HepG2 (cell line): Measurements from ENCODE around the gene INF2. TPM values are rescaled to one million over a fixed set of nuclear protein-coding genes. Genes with fewer than 3 reads are reported as not detected.

Experiments
- ATAC-seq: fragments of 200-7000 bp; cut with Tn5 transposase; 3 replicates; pipeline ENCODE4 v1.9.1; 2020; ENCODE audit warnings: mild to moderate bottlenecking, moderate library complexity
- BruUV-seq: library from RNA; stranded (reverse); fragments of 400-500 nt; replicated peaks from 2 replicates; lab custom pipeline; 2021; lab: Mats Ljungman, UMichigan
- CTCF ChIA-PET: fragments of 300-600 bp; formaldehyde crosslinking; extraction: SDS; loops from one replicate; lab custom pipeline; 2021; ENCODE audit warnings: low total read pairs, inconsistent platforms, low intra/inter-chr PET ratio; lab: Yijun Ruan, JAX
- POLR2A ChIA-PET: fragments of 350-600 bp; sonication (Branson Sonifier 250); formaldehyde crosslinking; loops from one replicate; lab custom pipeline; 2020; ENCODE audit warnings: antibody characterized with exemption, inconsistent platforms; lab: Yijun Ruan, JAX
- DNase-seq: peaks from one replicate; pipeline ENCODE4 v3.0.0-alpha.2; 2015; ENCODE audit warnings: low spot score
- FAIRE-seq: peaks from 3 replicates; lab custom pipeline; 2011; peaks lifted over from hg19 to GRCh38; lab: Jason Lieb, UNC
- H2AFZ ChIP-seq: one replicate; pipeline ENCODE4 v1.6.1; 2011; ENCODE audit warnings: low read length, inconsistent platforms
- H3K27ac ChIP-seq: fragments of 300-600 bp; 3 replicates; pipeline ENCODE4 v1.8.0; 2011; ENCODE audit warnings: mixed run types, mild to moderate bottlenecking, mixed read lengths, low read length, inconsistent platforms; ENCODE audit not compliant: insufficient read depth; ENCODE audit errors: extremely low read length
- H3K27me3 ChIP-seq, 2 experiments: fragments of 200-600 bp in 1 of 2; 2 replicates in 1 of 2; 3 replicates in 1 of 2; pipeline versions ENCODE4 v1.6.0 to v1.8.0; 2011; ENCODE audit warnings: low read length in 2 of 2, mild to moderate bottlenecking in 2 of 2, moderate library complexity in 2 of 2, inconsistent platforms in 1 of 2; ENCODE audit not compliant: insufficient read depth in 2 of 2, control insufficient read depth in 1 of 2
- H3K36me3 ChIP-seq, 2 experiments: fragments of 200-600 bp in 1 of 2; replicated peaks in 1 of 2; 2 replicates in 1 of 2; 3 replicates in 1 of 2; pipeline versions ENCODE4 v1.5.1 to v1.8.0; 2011; ENCODE audit warnings: low read length in 2 of 2, inconsistent platforms in 1 of 2; ENCODE audit not compliant: insufficient read depth in 2 of 2, control insufficient read depth in 1 of 2
- H3K4me1 ChIP-seq: 2 replicates; pipeline ENCODE4 v1.5.1; 2012; ENCODE audit warnings: low read length, inconsistent platforms; ENCODE audit not compliant: insufficient read depth
- H3K4me2 ChIP-seq: 2 replicates; pipeline ENCODE4 v1.6.0; 2011; ENCODE audit warnings: low read depth, low read length, inconsistent platforms
- H3K4me3 ChIP-seq, 3 experiments: fragments of 200-600 bp in 1 of 3; sonication (generic), shearing (Covaris generic) in 1 of 3; replicated peaks in 1 of 3; 2 replicates each; pipeline ENCODE4 v1.5.1; 2011 to 2016; ENCODE audit warnings: low read length in 3 of 3, inconsistent platforms in 2 of 3, low read depth in 2 of 3, mild to moderate bottlenecking in 2 of 3, control low read depth in 1 of 3, mixed read lengths in 1 of 3; ENCODE audit not compliant: insufficient read depth in 1 of 3
- H3K79me2 ChIP-seq: one replicate; pipeline ENCODE4 v1.6.1; 2011; ENCODE audit warnings: low read length, inconsistent platforms; ENCODE audit not compliant: insufficient read depth
- H3K9ac ChIP-seq: 2 replicates; pipeline ENCODE4 v1.6.0; 2011; ENCODE audit warnings: mild to moderate bottlenecking, low read depth, low read length, inconsistent platforms; ENCODE audit not compliant: insufficient read depth
- H3K9me3 ChIP-seq: 2 replicates; pipeline ENCODE4 v1.5.1; 2012; ENCODE audit warnings: mild to moderate bottlenecking, low read length
- H4K20me1 ChIP-seq: 2 replicates; pipeline ENCODE4 v1.6.0; 2011; ENCODE audit warnings: inconsistent platforms, mild to moderate bottlenecking, low read length, moderate library complexity; ENCODE audit not compliant: insufficient read depth
- CBX5 ChIP-seq: sonication (generic); formaldehyde crosslinking; IDR thresholded peaks from 2 replicates; pipeline ENCODE4 v1.4.0; 2020; ENCODE audit warnings: missing genetic modification reagents, borderline replicate concordance
- CHD4 ChIP-seq: fragments of 200-600 bp; sonication (generic); IDR thresholded peaks from 2 replicates; pipeline ENCODE4 v1.7.0; 2017; ENCODE audit warnings: mild to moderate bottlenecking, low read length, borderline replicate concordance
- GFI1 ChIP-seq: sonication (generic); formaldehyde crosslinking; IDR thresholded peaks from 2 replicates; pipeline ENCODE4 v1.5.0; 2020; ENCODE audit warnings: missing genetic modification reagents, mild to moderate bottlenecking, borderline replicate concordance
- SNAPC2 ChIP-seq: sonication (generic); formaldehyde crosslinking; IDR thresholded peaks from 2 replicates; pipeline ENCODE4 v1.8.1; 2022; ENCODE audit warnings: mild to moderate bottlenecking, missing genetic modification reagents
- THAP7 ChIP-seq: sonication (generic); formaldehyde crosslinking; IDR thresholded peaks from 2 replicates; pipeline ENCODE4 v1.8.1; 2023; ENCODE audit warnings: mild to moderate bottlenecking, missing genetic modification reagents
- WGBS: methylation state at CpG from one replicate; pipeline ENCODE4 v1.1.6; 2017; ENCODE audit warnings: low lambda C conversion rate; 5-methylcytosine and 5-hydroxymethylcytosine counted together
- in situ Hi-C: cut with HindIII; loops from 2 replicates; pipeline ENCODE4 v1.10.0; 2017; ENCODE audit warnings: low pct_unique_long_range_greater_than_20kb; ENCODE audit not compliant: extremely low pct_ligation_motif_present
- intact Hi-C: fragments of 100-400 bp; cut with micrococcal nuclease; formaldehyde crosslinking; loops from one replicate; pipeline ENCODE4 v1.10.0; 2022; ENCODE audit not compliant: unreplicated experiment
- polyA plus RNA-seq, 8 experiments: library from polyadenylated mRNA; depleted of rRNA in 3 of 8; stranded (reverse) in 7 of 8; unstranded in 1 of 8; fragments of >200 nt; fragmentation: Illumina TruSeq in 4 of 8; extraction: Trizol in 4 of 8; gene quantifications; 2 replicates each; pipeline versions ENCODE4 v1.2.1 to v1.2.3, GENCODE V29; 2011 to 2016; ENCODE audit warnings: low read depth in 4 of 8, missing spikeins in 1 of 8, mixed read lengths in 1 of 8; ENCODE audit not compliant: insufficient read depth in 1 of 8
- total RNA-seq, 5 experiments: library from RNA; depleted of rRNA; stranded (reverse); fragments of >200 nt; fragmentation: Illumina TruSeq; extraction: Trizol; gene quantifications; 2 replicates each; pipeline ENCODE4 v1.2.3, GENCODE V29; 2016; ENCODE audit warnings: low read depth in 1 of 5
- TF ChIP-seq, protein P1 (sequence below): sonication (generic); formaldehyde crosslinking; IDR thresholded peaks from 2 replicates; pipeline ENCODE4 v1.4.0; 2020; ENCODE audit warnings: missing genetic modification reagents

INF2 gene
- total and polyA plus RNA-seq, 2 of the 13 experiments (the other 11 are each of a cell fraction or from before 2014, with no cell fraction given) = 16.4 to 26.4 TPM

DNA sequence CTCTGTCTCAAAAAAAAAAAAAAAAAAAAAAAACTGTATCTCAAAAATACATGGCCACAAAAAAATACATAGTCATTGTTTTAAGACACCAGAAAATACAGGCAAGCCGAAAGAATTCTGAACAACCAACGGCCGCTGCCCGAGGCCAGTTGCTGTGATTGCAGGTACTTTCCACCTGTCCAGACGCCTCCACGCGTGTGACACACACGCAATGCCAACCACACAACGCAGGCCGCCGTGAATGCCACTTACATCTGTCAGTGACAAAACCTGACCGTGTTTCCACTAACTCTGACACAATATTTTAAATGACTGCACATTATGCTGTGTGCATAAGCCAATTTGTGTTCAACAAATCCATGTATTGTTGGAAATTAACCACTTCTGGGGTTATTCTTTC, 22.4 kb upstream of the INF2 start:
- intact Hi-C loops = loop anchor here (1.0 kb wide), 1 partner anchor 9 kb away; no protein-coding TSS in a partner anchor
- H3K79me2 ChIP-seq = no peaks in the 10 kb centered on the region
- no peaks in the 10 kb centered on the region for H3K9me3 ChIP-seq
- H3K4me2 ChIP-seq = no peak overlapping the region
- peaks cover 42% of the 10 kb centered on the region for H3K4me1 ChIP-seq
- H3K27me3 ChIP-seq = peaks cover 0 to 1% of the 10 kb centered on the region in 2 experiments; a peak in 1 of 5 replicates
- BruUV-seq = TSS peak; percentile 76
- no peaks in the 10 kb centered on the region for H3K36me3 ChIP-seq
- H2AFZ ChIP-seq = no peak overlapping the region
- ATAC-seq = no peak
- no peak for DNase-seq
- no peak for FAIRE-seq
- H3K4me3 ChIP-seq = no peak overlapping the region
- no peaks in the 10 kb centered on the region for H4K20me1 ChIP-seq
- POLR2A ChIA-PET = interaction anchor here (1.3 to 3.7 kb wide), 2 partner anchors 11 to 21 kb away, joined by 3 to 179 read pairs; no protein-coding TSS in a partner anchor
- no peak overlapping the region for H3K9ac ChIP-seq
- TF ChIP-seq GFI1 (no peak), CBX5 (CRISPR knock-in tag) (no peak), CHD4 (0 out of 2 replicates have a peak, but pooled peaks have one; percentile 49), THAP7 (CRISPR knock-in tag) (no peak), SNAPC2 (CRISPR knock-in tag) (no peak)
- TF ChIP-seq, protein P1, sequence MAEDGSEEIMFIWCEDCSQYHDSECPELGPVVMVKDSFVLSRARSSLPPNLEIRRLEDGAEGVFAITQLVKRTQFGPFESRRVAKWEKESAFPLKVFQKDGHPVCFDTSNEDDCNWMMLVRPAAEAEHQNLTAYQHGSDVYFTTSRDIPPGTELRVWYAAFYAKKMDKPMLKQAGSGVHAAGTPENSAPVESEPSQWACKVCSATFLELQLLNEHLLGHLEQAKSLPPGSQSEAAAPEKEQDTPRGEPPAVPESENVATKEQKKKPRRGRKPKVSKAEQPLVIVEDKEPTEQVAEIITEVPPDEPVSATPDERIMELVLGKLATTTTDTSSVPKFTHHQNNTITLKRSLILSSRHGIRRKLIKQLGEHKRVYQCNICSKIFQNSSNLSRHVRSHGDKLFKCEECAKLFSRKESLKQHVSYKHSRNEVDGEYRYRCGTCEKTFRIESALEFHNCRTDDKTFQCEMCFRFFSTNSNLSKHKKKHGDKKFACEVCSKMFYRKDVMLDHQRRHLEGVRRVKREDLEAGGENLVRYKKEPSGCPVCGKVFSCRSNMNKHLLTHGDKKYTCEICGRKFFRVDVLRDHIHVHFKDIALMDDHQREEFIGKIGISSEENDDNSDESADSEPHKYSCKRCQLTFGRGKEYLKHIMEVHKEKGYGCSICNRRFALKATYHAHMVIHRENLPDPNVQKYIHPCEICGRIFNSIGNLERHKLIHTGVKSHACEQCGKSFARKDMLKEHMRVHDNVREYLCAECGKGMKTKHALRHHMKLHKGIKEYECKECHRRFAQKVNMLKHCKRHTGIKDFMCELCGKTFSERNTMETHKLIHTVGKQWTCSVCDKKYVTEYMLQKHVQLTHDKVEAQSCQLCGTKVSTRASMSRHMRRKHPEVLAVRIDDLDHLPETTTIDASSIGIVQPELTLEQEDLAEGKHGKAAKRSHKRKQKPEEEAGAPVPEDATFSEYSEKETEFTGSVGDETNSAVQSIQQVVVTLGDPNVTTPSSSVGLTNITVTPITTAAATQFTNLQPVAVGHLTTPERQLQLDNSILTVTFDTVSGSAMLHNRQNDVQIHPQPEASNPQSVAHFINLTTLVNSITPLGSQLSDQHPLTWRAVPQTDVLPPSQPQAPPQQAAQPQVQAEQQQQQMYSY (CRISPR knock-in tag) = no peak
- no peak overlapping the region for H3K27ac ChIP-seq
- in situ Hi-C loops = no loop called here
- 95% methylated on average over 12 of the region's 12 CpGs for WGBS
- CTCF ChIA-PET = no interaction called here
